ENCODE data around the gene RAB7B.
"Not testable (repeated sequence)": the region's sequence is repeated elsewhere in the genome, so short reads cannot be mapped to it uniquely, and the experiment has no call there.

The RAB7B gene

DNA sequence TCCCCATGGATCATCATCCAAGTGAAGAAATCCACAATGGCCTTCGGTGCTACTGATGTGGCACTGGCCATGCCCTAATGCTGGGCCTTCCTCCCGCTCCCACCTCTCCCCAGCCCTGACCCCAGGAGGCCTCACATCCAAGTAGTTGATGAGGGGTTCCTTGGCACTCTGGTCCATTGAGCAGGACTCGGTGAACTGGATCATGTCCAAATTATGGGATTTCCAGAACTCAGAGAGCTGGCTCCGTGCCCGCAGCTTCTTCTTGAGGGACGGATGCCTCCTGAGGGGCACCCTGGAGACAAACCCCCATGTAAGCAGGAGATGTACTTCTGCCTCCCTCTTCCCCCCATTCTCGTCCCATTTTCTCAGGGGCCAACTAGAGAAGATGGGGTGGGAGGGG lies 19.6 kb upstream of the RAB7B start:
- no peak for DNase-seq (ENCODE audit: low spot score)

DNA sequence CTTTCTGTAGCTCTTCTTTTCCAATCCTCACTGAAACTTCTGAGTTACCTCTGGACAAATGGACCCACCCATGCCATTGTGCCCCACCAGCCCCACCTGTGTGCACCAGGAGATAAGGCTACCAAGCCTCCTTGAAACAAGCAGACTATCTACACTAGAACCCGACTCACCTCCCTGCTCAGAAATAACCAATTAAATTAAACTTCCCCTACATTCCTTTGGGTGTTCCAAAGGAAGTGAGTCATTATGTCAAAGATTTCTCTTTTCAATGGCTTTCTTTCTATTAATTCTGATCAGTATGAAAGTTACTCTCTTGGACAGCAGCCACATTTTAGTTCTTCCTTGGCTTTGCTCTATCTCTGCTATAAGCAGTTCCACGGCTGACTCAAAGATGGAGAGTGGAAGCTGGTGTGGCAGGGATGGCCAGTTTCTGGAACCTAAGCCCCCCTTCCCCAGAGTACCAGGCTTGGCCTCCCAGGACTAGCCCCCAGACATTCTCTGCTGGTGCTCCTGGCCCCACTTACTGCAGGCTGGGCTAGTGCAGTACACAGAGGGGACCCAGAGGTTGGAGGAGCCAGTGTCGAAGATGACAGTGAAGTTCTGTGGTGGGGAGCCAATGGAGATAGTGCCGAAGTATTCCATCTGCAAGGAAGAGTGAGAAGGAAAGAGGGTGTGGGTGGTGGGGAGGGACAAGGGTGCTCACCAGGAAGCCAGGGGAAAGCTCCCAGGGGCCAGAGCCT lies 18.6 kb upstream of the RAB7B start:
- DNase-seq (ENCODE audit: low spot score): no peak

DNA sequence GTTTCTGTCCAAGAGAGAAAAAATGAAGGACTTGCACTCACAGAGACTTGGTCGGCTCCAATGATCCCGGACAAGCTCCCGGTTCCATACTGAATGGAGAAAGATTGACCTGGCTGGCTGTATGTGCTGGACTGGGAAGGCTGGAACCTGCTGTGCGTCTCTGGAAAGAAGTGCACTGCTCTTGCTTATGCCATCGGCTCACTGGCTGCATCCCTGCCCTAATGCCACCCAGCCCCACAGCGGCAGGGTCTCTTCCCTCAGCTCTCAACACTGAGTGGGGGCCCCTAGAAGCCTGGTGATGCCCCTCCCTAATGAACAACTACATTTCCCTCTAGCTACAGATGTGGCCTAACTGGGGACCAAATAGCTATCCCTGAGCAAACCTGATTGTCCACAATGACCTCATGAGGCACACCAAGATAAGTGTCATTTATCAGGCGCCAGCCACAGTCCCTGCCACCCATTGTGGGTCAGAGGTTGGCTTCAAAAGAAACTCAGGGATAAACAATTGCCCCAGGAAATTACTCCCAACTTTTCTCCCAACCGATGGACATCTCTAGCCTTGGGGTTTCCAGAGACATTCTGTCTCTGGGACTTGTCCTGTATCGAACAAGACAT lies 17.9 kb upstream of the RAB7B start:
- DNase-seq (ENCODE audit: low spot score): no peak

DNA sequence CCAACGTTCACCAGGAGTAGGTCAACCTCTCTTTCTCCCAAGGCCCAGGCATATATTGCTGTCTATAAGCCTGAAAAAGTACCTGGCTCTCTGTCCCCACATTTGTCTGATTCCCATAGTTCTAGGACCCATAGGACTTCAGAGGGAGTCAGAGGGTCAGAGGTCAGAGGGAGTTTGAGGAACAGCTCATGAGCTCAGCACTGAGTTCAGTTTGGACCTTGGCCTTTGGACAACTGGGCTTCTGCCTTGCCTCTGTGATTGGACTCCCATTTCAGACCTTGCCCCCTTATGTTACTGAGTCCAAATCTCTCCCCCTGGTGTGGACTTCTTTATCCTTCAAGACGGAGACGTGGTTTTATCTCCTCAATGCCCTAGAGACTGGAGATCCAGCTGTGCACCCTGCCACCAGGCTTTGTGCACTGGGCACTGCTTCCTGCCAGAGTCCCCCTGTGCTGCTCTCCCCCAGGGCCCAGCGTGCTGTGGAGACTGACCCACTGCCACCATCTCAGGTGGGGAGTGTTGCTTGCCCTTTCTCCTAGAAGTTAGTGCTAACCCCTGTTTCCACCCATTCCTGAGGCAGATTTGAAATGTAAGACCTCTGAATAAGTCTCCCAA lies 17.3 kb upstream of the RAB7B start:
- DNase-seq (ENCODE audit: low spot score): no peak

DNA sequence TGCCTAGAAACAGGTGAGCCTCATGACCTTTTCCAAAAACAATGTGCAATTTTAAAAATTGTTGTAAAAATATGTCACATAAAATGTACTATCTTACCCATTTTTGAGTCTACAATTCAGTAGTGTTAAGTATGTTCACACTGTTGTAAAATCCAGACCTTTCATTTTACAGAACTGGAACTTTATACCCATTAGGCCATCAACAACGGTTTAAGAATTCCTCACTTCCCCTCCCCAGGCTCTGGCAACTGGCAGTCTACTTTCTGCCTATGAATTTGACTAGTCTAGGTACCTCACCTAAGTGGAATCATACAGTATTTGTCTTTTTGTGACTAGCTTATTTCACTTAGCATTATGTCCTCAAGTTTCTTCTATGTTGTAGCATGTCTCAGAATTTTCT lies 11.9 kb upstream of the RAB7B start:
- no peak for DNase-seq (ENCODE audit: low spot score)

DNA sequence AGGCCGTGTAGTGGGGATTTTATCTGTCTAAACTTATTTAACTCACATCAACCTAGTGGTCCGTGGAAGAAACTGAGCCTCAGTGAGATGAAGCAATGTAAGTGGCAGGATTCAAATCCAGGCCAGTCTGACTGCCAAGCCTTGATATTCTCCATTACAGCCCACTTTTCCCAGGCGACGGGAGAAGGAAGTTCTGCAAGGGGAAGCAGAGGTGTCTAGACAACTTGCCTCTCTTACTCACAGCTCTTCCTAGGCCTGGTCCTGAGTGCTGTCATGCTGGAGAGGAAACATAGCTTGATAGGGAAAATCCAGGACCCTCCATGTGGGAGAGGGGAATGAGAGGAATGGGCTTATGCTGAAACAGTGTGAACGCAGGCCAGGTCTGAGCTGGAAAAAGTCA lies 11.4 kb upstream of the RAB7B start:
- no peak for DNase-seq (ENCODE audit: low spot score)

DNA sequence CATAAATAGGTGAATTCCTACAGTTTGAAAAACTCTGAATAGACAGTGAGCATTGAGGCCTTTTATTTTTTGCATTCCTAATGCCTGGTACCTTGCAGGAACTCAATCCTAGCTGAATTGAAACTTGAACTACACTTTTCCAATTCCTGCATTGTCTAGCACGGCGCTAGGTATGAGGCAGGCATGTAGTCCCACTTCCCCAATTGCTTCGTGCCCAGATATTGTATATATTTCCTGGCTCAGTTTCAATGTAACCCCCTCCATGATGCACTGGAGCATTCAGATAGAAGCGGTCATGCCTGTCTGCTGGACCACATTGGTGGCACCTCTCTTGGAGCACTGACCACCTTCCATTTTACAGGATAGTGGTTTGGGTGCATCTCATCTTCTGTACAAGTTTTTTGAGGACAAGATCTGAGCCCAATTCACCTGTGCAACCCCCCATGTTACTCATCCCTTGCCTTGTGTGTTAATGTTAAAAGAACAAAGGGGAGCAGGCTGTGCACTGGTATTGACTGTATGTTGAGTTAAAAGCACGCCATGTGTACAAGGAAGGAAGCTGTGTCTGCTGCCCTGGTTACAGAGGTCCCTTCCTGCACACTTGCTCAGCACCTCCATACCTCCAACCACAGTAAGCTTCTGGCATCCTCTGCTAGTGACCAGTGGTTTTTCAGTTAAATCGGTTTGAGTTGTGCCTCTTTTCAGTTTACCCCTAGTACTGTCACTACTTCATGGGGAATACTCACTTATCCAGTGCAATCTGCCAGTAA lies 10.0 kb upstream of the RAB7B start:
- DNase-seq (ENCODE audit: low spot score): no peak

DNA sequence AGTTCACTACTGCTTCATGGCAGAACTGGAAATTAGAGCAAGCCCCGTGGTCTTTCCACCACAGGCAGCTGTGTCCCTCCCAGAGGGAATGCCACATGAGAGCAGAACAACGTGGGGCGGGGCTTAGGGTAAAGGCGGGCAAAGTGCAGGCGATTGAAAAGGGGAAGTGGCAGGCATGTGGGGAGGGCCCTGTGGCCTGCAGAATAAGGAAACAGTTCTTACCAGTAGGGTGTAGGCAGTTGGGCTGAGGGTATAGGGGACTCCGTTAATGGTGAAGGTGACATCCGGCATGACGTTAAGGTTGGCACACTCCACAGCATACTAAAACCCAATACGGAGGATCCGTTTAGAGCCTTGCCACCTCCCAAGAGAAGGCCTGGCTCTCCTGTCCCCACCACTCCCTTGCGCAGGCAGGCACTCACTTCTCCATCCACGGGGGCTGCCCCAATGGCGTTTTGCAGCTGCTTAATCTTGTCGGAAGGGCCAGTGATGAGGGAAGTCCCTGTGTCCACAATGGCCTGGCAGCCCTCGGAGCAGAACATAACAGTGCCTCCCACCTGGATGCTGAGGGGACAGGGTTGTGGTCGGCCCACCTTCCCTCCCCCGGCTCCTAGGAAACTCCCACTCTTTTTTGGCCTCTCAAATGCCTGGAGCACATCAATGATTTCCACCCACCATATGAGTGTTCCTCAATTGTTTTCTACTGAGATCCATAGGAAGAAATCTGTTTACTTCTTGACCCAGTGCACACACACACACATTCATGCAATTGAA lies 9.1 kb upstream of the RAB7B start:
- DNase-seq (ENCODE audit: low spot score): peak; percentile 90

DNA sequence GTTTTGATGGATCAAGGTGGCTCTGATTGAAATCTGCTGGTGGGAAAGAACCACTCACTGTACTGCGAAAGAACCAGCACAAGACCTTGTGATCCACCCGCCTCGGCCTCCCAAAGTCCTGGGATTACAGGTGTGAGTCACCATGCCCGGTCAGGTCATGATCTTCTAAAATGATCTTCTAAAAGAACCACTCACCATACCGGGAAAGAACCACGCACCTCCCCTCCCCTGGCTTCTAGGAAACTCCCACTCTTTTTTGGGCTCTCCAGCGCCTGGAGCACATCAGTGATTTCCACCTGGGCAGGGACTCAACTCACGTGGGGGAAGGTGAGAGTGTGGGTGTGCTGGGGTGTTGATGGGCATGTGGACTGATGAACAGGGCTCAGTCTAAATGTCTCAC lies 7.9 kb upstream of the RAB7B start:
- no peak for DNase-seq (ENCODE audit: low spot score)

DNA sequence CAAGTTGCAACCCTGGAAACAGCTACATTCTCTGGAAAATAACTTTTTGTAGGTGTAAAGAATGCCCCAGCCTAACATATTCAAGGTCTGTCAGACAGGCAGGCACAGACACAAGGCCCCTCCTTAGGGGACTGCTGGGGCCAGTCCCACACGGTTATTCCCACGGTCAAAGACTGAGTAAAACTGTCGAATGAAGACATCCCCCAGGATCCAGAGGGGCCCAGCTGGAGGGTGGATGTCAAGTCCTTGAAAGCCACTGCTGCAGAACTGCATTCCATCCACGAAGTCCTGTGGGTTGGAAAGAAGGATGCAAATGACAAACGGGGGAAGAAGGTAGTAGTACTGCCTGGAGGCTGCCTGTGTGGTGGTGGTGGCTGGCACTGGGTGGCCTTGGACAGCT lies 6.9 kb upstream of the RAB7B start:
- no peak for DNase-seq (ENCODE audit: low spot score)

DNA sequence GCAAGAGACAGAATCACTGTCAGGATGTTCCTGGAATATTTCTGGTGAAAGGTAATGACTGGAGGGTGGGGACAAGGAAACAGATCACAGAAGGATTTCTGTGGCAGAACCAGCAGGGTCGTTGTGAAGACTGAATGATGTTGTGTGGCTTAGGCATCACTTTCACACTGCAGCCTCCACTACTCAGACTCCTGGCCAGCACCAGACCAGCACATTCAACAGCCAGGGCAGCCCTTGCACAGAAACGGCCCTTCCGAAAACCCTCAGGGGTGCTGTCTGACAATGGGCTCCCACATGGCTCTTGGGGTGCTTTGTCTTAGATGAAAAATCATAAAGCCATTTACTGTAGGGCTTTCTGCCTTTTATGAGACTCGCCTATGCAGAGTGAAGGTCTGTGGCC lies 3.8 kb upstream of the RAB7B start:
- no peak for DNase-seq (ENCODE audit: low spot score)

DNA sequence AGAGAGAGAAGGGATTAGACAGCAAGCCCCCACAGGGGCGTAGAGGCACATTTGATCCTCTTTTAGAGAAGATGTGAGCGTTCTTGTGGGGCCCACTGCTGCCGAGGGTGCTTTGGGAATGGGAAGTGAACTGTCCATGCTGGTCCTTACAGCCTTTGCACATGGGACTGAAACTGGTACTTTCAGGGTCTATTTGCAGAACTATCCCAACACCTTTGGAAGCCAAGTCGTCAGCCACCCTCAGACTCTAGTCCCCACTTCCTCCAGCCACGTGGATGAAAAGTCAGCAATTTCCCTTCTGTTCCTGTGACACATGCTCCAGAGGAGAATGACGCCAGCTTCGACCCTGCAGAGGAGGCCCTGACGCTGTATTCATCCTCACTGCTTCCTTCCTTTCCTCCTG lies 2.6 kb upstream of the RAB7B start:
- no peak for DNase-seq (ENCODE audit: low spot score)

DNA sequence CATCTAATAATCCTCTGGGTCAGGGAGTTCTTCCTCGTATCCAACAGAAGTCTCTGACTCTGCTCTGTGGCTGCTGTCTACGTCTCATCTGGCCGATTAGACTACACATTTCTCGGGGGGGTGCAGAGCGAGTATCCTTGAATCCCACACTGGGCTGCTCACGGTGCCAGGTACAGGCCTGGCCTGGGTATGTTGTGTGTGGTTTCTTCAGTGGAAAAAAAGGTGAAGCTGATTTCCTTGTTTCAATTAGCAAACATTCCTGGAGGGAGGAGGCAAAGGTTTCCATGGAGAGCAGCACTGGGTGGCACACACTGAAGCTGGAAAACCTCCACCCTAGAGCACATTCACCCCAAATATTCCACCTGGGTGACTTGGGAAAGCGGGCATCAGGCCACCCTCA lies 2.0 kb upstream of the RAB7B start:
- DNase-seq (ENCODE audit: low spot score): no peak

DNA sequence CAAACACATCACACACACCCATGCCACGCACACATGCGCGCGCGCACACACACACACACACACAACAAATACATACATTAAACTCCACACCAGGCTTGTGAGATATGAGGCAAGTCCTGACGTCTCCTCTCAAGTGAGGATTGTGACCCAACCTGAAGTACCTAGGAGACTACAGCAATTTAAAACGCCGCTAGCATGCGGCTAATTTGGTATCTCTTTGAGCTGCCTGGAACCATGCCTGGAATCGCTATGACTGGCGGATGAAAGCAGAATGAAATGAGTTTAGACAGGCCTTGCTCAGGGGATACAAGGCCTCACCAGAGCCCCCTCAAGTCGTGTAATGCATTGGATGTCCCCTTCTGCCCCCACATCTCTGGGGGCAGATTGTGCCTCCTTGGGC lies 1.6 kb upstream of the RAB7B start:
- DNase-seq (ENCODE audit: low spot score): no peak

DNA sequence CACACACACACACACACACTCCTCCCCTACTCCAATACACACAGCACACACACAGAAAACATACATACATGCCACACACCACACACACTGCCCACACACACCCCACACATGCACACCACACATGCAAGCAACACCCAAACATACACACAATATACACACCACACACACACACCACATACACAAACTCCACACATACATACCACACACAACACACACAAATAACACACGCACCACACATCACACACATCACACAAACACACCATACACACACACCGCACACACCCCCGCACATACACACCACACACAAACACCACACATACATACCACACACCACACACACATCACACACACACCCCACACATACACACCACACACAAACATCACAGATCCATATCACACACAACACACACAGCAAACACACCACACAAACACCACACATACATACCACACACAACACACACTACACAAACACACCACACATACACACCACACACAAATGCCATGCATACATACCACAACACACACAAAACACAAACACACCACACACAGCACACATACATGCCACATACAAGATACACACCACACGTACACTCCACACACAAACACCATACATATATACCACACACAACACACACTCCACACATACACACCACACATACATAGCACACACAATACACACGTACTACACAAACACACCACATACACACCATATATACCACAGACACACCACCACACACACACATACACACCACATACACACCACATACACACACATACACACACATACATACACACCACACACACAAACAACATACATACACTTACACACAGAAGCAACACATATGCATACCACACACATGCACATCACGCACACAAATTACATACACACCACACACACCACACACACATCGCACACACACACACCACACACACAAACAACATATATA lies 932 bp upstream of the RAB7B start:
- no peak for DNase-seq (ENCODE audit: low spot score)

DNA sequence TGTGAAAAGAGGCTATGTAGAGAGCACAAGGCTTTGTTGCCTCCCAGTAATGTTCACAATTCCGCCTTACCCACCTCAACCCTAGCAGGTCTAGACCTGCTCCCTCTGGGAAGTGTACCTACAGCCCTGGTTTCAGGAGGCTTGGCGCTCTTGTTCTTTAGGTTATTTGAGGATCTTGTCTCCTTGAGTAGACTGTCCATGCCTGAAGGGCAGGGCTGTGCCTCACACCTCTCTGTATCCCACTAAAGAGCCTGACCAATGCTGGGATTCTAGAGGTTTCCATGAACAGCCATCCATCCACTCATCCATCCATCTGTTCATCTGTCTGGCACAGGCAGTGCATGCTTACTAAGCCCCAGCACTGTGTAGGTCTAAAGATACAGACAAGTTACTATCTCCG lies 1.0 kb downstream of the RAB7B start:
- no peak for DNase-seq (ENCODE audit: low spot score)

DNA sequence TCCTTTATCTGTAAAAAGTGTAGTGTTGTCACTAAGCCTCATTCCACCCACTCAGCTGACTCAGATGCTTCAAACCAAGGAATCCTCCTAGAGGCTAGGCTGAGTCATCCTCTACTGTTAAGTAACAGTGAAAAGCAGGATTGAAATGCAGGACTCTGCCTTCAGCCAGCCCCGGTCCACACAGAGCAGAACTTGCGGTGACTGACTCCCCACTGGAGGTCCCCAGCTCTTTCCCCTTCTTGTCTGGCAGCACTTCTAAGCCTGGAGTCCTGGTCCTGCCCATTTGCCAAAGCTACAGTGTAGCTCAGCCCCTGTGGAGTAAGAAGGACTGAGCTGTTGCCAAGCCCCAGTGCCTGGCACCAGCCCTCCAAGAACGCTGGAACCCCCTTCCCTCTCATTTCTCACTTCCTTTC lies 1.7 kb downstream of the RAB7B start:
- no peak for DNase-seq (ENCODE audit: low spot score)

DNA sequence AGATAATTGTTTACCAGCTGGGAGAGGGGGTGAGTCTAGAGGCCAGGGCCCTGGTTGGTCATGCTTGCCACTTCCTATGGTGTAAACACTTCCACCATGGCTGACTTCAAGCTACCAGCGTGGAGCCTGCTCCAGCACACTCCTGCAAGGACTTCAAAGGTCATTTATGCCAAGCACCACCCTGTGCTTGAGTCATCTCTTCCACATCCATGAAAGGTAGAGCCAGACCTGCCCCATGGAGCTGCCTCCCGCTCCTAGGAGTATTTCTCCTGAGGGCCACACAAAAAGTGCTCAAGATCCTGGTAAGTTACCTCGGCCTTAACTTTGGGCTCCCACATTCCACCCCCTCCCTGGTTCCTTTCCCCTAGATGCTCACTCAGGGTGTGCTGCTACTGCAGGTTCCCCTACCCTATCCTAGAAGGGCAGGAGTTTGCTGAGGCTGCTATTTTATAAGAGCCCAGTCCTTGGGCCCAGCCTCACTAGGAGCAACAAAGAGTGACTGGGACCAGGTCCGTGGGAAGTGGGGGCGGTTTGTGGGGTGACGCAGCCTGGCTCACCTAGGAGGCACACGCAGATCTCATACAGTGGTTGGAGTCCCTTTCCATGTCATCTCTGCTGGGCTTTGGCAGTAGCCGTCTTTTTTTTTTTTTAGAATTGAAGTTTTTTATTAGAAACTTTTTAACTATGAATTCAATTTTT lies 2.4 kb downstream of the RAB7B start:
- DNase-seq (ENCODE audit: low spot score): no peak

DNA sequence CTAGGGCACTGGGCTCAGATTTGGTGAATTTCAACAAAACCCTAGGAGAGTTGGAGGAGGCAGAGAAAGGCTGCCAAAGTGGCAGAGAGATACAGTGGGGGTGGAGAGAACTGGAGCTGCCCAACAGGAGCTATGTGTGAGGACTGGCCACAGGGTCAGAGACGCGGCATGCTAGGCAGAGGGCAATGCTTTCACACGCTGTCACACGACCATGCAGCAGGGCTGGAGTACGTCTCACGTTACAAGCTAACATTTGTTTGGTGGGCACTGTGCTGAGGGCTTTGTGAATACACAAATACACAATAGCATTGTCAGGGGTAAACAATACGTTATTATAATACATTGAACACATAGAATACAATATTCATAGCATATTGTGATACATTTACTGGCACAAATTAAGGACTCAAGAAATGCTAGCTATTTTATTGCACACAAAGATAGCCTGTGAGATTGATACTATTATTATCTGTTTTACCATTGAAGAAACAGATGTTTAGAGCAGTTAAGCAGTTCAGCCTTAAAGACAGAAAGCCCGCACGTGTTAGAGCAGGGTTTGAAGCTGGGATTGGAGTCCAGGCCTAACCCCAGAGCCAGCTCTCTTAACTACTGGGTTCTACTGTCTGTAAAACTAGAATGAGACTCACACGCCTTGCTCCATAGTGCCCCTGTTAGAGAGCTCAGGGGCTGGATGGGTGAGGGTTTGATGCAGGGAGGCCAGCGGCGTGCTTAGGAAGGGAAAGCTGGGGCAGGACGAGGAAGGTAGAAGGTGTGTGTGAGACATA lies 4.5 kb downstream of the RAB7B start:
- DNase-seq (ENCODE audit: low spot score): no peak

DNA sequence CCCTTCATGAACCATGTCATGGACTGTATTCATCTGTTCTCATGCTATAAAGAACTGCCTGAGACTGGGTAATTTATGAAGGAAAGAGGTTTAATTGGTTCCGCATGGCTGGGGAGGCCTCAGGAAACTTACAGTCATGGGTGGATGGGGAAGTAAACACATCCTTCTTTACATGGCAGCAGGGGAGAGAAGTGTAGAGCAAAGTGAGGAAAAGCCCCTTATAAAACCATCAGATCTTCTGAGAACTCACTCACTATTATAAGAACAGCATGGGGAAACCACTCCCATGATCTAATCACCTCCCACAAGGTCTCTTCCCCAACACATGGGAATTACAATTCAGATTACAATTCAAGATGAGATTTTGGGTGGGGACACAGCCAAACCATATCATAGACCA lies 6.6 kb downstream of the RAB7B start:
- not testable (repeated sequence) for DNase-seq (ENCODE audit: low spot score)
